Activated T-helper 1 cell treated with anti-CD3 and anti-CD28 coated beads, Interleukin-2, amount 50 U/mL, for 16 hours (primary cell): ENCODE data around the gene GADD45G.

Experiments used
- DNase-seq, 2 donors: peaks; one replicate each; pipeline ENCODE4 v3.0.0-alpha.2; 2020; ENCODE audit warnings: low read depth in 1 of 2, low spot score in 1 of 2

Gene GADD45G

GRCh38 chr9:89604729-89605464 is at the start of gene GADD45G:
GADD45G (plus strand) TSS chr9:89605012; CDS start chr9:89605122, 110 bp downstream.
- DNase-seq, result peak; percentile 68 to 79

GRCh38 chr9:89555036-89555415 is 49.8 kb upstream of the GADD45G start:
- no peak for DNase-seq

DNA sequence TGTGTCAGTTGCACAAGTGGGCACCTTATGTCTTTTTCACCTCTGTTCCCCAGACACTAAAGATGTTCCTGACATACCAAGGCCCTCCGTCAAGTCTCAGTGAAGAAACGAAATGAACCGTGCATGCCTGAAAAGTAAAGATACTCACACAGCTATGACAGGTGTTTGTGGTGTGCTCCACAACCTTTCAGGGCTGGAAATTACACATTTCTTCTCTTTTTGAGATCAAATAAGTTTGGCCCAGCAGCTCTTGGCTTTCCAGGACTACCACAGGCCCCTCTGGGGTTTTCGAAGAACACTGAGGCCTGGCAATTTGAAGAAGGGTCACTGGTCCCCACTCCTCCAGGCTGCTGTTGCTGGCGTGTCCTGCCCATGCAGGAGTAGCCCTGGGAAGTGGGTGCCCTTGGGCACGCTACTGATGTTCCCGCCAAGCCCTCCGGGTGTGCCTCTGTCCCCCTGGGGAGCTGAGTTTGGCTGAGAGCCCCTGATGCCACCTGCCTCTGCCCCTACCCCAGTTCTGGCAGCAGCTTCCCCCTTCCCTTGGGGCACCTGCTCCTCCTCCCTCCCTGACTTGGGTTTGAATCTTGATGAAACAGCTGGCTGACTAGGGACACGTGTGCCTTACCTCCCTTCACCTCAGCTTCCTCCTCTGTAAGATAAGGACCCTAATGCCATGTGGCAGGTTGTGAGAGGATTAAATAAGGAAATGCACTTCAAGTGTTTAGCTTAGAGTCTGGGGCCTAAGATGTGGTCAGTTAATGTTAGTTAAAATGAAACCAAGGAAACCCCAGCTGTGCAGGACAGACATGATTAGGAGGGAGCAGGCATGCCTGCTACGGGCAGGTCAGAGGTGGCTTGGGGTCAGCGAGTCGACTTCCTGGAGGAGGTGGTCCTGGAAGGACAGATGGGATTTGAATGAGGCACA is 49.1 kb upstream of the GADD45G start:
- no peak for DNase-seq

GRCh38 chr9:89558196-89558899 is 46.5 kb upstream of the GADD45G start:
- DNase-seq, result no peak

DNA sequence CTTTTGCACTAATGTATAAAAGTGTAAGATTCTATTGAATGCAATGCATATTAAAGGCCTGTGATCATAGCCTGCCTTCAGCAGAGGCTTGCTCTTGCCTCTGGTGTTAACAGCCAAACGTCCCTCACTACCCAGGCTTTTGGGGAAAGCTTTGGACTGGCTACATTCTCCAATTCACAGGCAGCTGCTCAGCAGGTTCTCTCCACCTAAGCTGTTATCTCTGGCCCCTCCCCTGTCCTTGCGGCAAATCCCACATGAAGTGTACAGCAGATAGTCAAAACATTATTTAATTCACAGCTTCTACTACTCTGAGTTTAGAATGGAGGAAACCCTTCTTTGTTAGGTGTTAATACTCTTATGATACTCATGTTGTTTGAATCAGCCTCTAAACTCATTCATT is 45.9 kb upstream of the GADD45G start:
- DNase-seq, result no peak

DNA sequence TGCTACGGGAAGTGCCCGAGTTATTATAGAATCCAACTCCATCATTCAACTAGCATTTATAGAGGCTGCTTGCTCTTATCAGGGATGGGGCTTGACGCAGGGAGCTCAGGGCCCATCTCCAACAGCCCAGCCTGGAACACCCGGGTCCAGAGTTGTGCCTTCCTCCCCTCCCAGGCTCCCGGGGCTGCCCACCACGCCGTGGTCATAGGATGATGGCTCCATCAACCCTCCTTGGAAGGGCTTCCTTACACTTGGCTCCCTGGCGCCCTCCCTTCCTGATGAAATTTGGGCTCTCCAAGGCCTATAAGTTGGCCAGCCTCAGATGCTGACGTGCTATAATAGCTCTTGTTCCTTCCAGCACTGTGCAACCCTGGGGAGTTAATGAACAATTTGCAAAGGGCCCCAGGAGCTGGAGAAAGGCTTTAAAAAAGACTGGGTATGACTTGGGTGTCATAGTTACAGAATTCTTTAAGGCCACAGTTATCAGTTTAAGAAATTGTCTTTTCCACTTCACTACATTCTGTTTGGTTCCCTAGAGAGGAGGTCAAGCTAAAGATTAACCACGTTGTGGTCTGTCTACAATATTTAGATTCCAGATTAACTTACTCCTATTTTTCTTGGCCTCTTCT is 42.5 kb upstream of the GADD45G start:
- DNase-seq, result no peak

GRCh38 chr9:89563571-89564345 is 41.1 kb upstream of the GADD45G start:
- no peak for DNase-seq

DNA sequence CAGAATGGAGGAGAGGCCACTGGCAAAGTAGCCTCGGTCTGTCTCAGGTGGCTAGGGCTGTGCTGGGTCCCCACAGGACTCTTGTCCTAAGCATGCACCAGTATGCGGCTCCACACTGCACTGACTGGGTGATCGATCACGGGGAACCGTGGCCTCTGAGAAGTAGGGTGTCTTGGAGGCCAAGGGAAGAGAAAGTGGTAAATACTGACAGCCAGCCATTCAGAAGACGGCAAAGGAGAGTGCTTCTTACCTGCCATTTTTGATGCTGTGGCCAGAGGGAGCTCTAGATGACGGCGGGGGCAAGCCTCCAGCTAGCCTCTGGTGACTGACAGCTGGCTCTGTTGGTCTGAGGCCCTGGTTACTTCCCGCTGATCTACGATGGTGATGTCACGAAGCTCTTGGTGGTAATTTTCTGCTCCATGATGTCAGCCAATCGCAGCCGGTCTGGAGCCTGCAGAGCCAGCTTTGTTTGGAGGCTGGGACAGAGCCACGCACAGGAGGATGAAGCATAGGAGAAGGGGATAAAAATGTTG is 40.4 kb upstream of the GADD45G start:
- no peak for DNase-seq

- no peak for DNase-seq
Observed at GRCh38 chr9:89567649-89568048, 37.2 kb upstream of the GADD45G start.

- DNase-seq, result no peak
Observed at GRCh38 chr9:89574309-89574708, 30.5 kb upstream of the GADD45G start.

DNA sequence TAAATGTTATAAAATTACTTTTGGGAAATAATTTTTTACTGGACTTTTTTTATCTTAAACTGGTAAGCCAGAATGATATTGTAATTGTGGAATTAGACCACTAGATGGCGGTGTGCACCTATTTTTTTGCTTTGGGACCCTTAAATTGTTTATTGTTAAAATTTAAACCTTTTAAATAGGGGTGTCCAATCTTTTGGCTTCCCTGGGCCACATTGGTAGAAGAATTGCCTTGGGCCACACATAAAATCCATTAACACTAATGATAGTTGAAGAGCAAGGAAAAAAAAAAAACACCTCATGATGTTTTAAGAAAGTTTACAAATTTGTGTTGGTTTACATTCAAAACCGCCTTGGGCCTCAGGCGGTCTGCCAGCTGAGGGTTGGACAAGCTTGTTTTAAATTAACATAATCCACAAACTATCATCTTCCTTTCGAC is 28.4 kb upstream of the GADD45G start:
- DNase-seq, result no peak

- no peak for DNase-seq
Observed at GRCh38 chr9:89577363-89577762, 27.4 kb upstream of the GADD45G start.

DNA sequence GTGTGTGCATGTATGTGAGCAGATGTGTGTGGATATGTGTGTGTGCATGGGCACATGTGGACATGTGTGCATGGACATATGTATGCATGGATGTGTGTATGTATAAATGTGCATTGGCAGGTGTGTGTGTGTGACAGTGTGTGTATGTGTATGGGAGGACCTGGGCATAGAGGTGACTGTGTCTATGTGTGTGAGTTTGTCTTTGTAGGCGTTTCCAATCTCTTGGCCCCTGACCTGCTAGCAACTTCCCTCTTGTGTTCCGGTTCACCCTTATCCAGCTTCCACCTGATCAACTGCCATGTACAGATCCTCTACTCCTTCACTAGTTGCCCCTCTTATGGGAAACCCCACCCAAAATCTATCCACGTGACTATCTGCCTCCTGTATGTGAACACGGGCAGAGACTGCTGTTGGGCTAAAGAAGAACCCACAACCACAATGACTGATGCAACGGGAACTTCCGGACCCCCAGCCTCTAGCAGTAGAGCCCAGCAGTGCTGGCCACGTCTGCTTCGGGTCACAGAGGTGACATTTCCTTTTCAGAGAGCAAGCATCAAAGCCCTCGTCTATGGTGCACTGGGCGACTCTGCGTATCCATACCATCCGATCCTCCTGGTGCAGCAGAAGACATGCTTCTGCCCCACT is 24.9 kb upstream of the GADD45G start:
- DNase-seq, result no peak

- DNase-seq, result no peak
Observed at GRCh38 chr9:89586311-89586710, 18.5 kb upstream of the GADD45G start.

DNA sequence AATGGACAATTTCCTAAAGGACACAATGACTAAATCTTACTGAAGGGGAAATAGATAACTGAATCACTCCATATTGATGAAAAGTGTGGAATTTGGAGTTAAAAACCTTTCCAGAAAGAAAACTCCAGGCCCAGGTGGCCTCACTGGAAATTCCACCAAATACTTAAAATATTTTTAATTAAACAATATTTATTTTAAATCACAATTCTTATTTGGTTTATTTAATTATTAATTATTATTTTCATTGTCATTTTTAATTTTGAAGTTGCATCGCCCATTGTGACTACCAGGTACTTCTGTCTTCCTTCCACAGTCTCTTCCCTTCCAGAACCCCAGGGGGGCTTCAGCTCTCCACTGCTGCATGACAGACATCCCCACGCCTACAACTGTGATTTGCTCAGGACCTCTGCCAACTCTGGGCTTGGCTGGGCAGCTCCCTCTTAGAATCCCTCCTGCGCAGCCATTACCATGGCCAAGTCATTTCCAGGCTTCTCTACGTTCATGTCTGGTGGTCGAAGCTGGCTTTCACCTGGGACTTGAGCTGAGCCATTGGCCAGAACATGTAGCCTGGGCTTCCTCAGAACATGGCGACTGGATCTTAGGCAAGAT is 16.4 kb upstream of the GADD45G start:
- DNase-seq, result no peak

DNA sequence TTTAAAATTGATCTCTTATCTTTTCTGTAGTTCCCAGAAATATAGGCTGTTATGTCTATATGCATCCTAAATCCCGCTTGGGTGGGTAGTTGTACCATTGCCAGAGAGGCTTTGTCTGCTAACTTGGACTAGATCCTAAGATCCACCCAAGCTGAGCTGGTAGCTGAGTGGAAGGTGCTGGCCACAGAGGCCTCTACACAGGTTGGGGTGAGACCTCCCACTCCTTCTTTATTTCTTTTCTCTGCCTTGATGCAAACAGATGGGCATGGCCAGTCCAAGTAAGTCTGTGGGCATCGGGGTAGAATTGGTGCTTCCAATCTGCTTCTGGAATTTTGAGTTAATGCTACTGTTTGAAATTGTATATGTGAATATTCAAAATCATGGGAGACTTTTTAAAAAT is 14.4 kb upstream of the GADD45G start:
- DNase-seq, result no peak

DNA sequence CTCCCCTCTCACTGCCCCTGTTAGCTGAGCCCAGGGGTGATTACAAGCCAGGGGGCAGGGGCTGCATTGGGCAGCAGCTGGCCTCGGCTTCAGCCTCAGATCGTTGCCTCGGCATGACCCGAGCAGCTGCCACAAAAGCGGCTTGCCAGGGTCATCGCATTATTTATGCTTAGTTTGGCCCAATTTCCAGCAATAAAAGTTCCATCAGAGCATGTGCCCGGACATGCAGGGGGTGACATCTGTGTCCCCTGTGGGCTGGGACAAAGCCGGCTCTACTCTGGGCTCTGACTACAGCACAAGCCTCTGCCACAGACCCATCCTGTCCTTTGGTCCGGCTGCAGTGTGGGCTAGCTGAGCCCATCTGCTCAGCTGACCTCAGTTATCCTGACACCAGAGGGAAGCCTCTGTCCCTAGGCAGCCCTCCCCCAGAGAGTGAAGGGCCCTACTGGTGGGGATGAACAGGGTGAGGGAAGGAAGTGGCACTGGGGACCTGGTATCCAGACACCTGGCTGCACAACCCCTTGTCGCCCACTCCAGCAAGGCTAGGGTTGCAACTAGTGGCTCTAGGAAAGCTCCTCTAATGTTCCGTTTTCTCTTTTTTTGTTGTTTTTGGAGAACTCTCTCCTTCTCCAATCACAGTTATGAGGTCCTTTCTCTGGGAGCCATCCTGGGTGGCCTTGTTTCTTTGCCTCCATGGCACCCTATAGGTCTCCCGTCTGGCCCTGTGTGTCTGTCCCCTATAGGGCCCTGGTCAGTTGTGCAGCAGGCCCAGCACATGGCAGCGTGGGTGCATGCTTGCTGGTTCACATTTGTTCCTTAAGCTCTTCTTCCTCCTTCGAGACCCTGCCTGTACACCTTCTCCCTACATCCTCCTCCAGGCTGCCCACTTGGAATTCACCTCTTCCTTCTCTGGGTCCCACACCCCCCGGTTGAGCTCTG is 13.3 kb upstream of the GADD45G start:
- DNase-seq, result no peak

- no peak for DNase-seq
Observed at GRCh38 chr9:89592213-89592815, 12.5 kb upstream of the GADD45G start.
